DOHH2 (cell line): Measurements from ENCODE around the gene MLLT3.

Experiments used
- H3F3A ChIP-seq: fragments of 200-600 bp; sonication (generic), shearing (Covaris generic); 2 replicates; pipeline ENCODE4 v1.6.0; 2016; ENCODE audit warnings: antibody characterized with exemption, mild to moderate bottlenecking; ENCODE audit not compliant: control insufficient read depth, insufficient read depth
- H3K27ac ChIP-seq: fragments of 200-600 bp; sonication (generic); 2 replicates; pipeline ENCODE4 v1.5.1; 2014; ENCODE audit warnings: low read depth, mild to moderate bottlenecking, low read length, moderate library complexity
- H3K27me3 ChIP-seq: fragments of 200-600 bp; sonication (generic); 2 replicates; pipeline ENCODE4 v1.6.1; 2014; ENCODE audit warnings: mild to moderate bottlenecking, low read length, mixed read lengths; ENCODE audit not compliant: control insufficient read depth
- H3K36me3 ChIP-seq: fragments of 200-600 bp; sonication (generic); 2 replicates; pipeline ENCODE4 v1.6.1; 2014; ENCODE audit warnings: mild to moderate bottlenecking, low read length, moderate library complexity, mixed read lengths; ENCODE audit not compliant: control insufficient read depth
- H3K4me1 ChIP-seq: fragments of 200-600 bp; sonication (generic); 2 replicates; pipeline ENCODE4 v1.6.1; 2014; ENCODE audit warnings: mild to moderate bottlenecking, low read length, mixed read lengths; ENCODE audit not compliant: control insufficient read depth
- H3K4me2 ChIP-seq: fragments of 200-600 bp; sonication (generic); 2 replicates; pipeline ENCODE4 v1.6.0; 2014; ENCODE audit warnings: mild to moderate bottlenecking, low read length, moderate library complexity
- H3K4me3 ChIP-seq: fragments of 200-600 bp; sonication (generic); 2 replicates; pipeline ENCODE4 v1.5.1; 2014; ENCODE audit warnings: mild to moderate bottlenecking, low read length, mixed read lengths
- H3K79me2 ChIP-seq: fragments of 200-600 bp; sonication (generic); 2 replicates; pipeline ENCODE4 v1.6.1; 2014; ENCODE audit warnings: mild to moderate bottlenecking, low read length, mixed read lengths; ENCODE audit not compliant: control insufficient read depth
- H3K9me2 ChIP-seq: fragments of 200-600 bp; sonication (generic); replicated peaks from 2 replicates; pipeline ENCODE4 v1.6.1; 2014; ENCODE audit warnings: mild to moderate bottlenecking, low read length, mixed read lengths; ENCODE audit not compliant: control insufficient read depth
- H3K9me3 ChIP-seq: fragments of 200-600 bp; sonication (generic); 2 replicates; pipeline ENCODE4 v1.6.1; 2014; ENCODE audit warnings: antibody characterized with exemption, low read length, mixed read lengths; ENCODE audit not compliant: control insufficient read depth, insufficient read depth
- H4K20me1 ChIP-seq: fragments of 200-600 bp; sonication (generic); 2 replicates; pipeline ENCODE4 v1.6.0; 2014; ENCODE audit warnings: low read depth, mild to moderate bottlenecking, antibody characterized with exemption, low read length, moderate library complexity; ENCODE audit not compliant: control insufficient read depth, insufficient read depth
- CTCF ChIP-seq: fragments of 200-600 bp; sonication (generic); IDR thresholded peaks from one replicate; pipeline ENCODE4 v1.5.1; 2014; ENCODE audit warnings: antibody characterized with exemption, mild to moderate bottlenecking, low read depth, low read length; ENCODE audit not compliant: poor library complexity, severe bottlenecking
- EZH2phosphoT487 ChIP-seq: fragments of 200-600 bp; sonication (generic); IDR thresholded peaks from 2 replicates; pipeline ENCODE4 v1.6.1; 2017; ENCODE audit warnings: borderline replicate concordance, mild to moderate bottlenecking, antibody characterized with exemption, low read length, moderate library complexity, mixed read lengths

MLLT3 gene

DNA sequence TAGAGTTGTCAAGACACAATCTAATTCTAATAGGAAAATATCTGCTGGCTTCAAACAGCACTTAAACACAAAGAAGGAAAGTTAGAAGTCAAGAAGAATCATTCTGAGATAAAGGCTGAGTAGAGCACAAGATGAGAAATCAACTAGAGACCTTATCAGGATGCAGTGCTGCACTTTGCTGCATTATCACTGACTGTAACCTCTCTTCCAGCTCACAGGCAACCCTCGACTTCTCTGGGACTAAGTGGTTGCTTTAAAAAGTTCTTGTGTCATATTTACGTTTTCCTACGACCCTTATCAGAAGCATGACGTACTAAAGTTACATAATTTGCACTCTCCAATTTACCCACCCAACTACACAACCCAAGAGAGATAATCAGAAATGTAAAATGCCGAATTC, 176.1 kb downstream of the MLLT3 start:
- Histone ChIP-seq H3K27ac (no peak overlapping the region), H3K4me3 (no peak overlapping the region), H3K79me2 (no peaks in the 10 kb centered on the region), H3K36me3 (no peaks in the 10 kb centered on the region), H3K4me2 (no peak overlapping the region), H3K4me1 (peaks cover 1% of the 10 kb centered on the region; the same call in 1 of the 2 replicates), H3K27me3 (no peaks in the 10 kb centered on the region), H3K9me3 (no peaks in the 10 kb centered on the region), H3F3A (no peaks in the 10 kb centered on the region), H4K20me1 (no peaks in the 10 kb centered on the region), H3K9me2 (no peaks in the 10 kb centered on the region)
- TF ChIP-seq EZH2phosphoT487 (no peak), CTCF (no peak)

GRCh38 chr9:20442461-20443319, 179.6 kb downstream of the MLLT3 start:
- Histone ChIP-seq H4K20me1 (no peaks in the 10 kb centered on the region), H3K27me3 (no peaks in the 10 kb centered on the region), H3K79me2 (no peaks in the 10 kb centered on the region), H3K27ac (no peak overlapping the region), H3K4me3 (no peak overlapping the region), H3K4me1 (peaks cover 6% of the 10 kb centered on the region; the same call in 1 of the 2 replicates), H3K9me3 (no peaks in the 10 kb centered on the region), H3K9me2 (no peaks in the 10 kb centered on the region), H3K36me3 (no peaks in the 10 kb centered on the region), H3F3A (no peaks in the 10 kb centered on the region), H3K4me2 (no peak overlapping the region)
- no peak for TF ChIP-seq CTCF
- no peak for TF ChIP-seq EZH2phosphoT487

GRCh38 chr9:20441711-20442423, 180.4 kb downstream of the MLLT3 start:
- Histone ChIP-seq H3K9me3 (no peaks in the 10 kb centered on the region), H3K4me2 (no peak overlapping the region), H3F3A (no peaks in the 10 kb centered on the region), H3K4me1 (peaks cover 6% of the 10 kb centered on the region; the same call in 1 of the 2 replicates), H3K27ac (no peak overlapping the region), H3K36me3 (no peaks in the 10 kb centered on the region), H3K27me3 (no peaks in the 10 kb centered on the region), H3K79me2 (no peaks in the 10 kb centered on the region), H3K4me3 (no peak overlapping the region), H4K20me1 (no peaks in the 10 kb centered on the region), H3K9me2 (no peaks in the 10 kb centered on the region)
- TF ChIP-seq EZH2phosphoT487 (no peak), CTCF (no peak)
